T-helper 17 cell (primary cell): ENCODE data around the gene MVD. TPM values are rescaled to one million over a fixed set of nuclear protein-coding genes. Genes with fewer than 3 reads are reported as not detected.

ENCODE experiments used
- ATAC-seq: fragments of 150-1000 bp; cut with Tn5 transposase; 2 replicates; pipeline ENCODE4 v1.10.0; 2021; ENCODE audit warnings: mild to moderate bottlenecking, moderate library complexity
- DNase-seq, 3 donors: peaks; one replicate each; pipeline versions ENCODE4 v3.0.0 to v3.0.0-alpha.2; 2020 to 2021
- H3K9me3 ChIP-seq: one replicate; pipeline ENCODE4 v1.7.0; 2013; ENCODE audit warnings: low read length, mild to moderate bottlenecking; ENCODE audit not compliant: control insufficient read depth, poor library complexity, severe bottlenecking
- H3K27ac Mint-ChIP-seq: one replicate; pipeline ENCODE4 v1.8.0; 2022; ENCODE audit warnings: mild to moderate bottlenecking, moderate library complexity, mixed read lengths
- H3K27me3 Mint-ChIP-seq: one replicate; pipeline ENCODE4 v1.8.0; 2022; ENCODE audit warnings: mixed read lengths
- H3K36me3 Mint-ChIP-seq: one replicate; pipeline ENCODE4 v1.8.0; 2022; ENCODE audit warnings: low read depth, mixed read lengths
- H3K4me1 Mint-ChIP-seq: one replicate; pipeline ENCODE4 v1.8.0; 2022; ENCODE audit warnings: mild to moderate bottlenecking, mixed read lengths
- H3K4me3 Mint-ChIP-seq: one replicate; pipeline ENCODE4 v1.8.0; 2022; ENCODE audit warnings: mild to moderate bottlenecking, moderate library complexity, mixed read lengths
- total RNA-seq, 4 donors: library from RNA in 2 of 4; stranded (reverse) in 2 of 4; gene quantifications; one replicate each; pipeline ENCODE4 v1.2.3 and lab custom pipeline; 2022 to 2026

MVD gene
- total RNA-seq: 10 to 100 TPM; 40.4 to 72.8 TPM
- 29.8 to 53.8 reads per million in 2 donors for total RNA-seq (lab: John Stamatoyannopoulos, UW)

- Mint-ChIP-seq H3K4me1 (peaks cover 13% of the 10 kb centered on the region), H3K27ac (peak within 1 kb of the TSS; percentile 86), H3K36me3 (no peaks in the 10 kb centered on the region), H3K27me3 (no peaks in the 10 kb centered on the region), H3K4me3 (peak within 1 kb of the TSS; percentile 95)
- no peaks in the 10 kb centered on the region for H3K9me3 ChIP-seq
- ATAC-seq (peak; percentile 98), DNase-seq (peak; percentile 90 to 95 (median 94))
Observed at GRCh38 chr16:88662843-88663606, at the start of gene MVD. Gene MVD, minus strand, starts transcription at chr16:88663091. Its CDS starts 11 bp downstream, at chr16:88663080.

DNA sequence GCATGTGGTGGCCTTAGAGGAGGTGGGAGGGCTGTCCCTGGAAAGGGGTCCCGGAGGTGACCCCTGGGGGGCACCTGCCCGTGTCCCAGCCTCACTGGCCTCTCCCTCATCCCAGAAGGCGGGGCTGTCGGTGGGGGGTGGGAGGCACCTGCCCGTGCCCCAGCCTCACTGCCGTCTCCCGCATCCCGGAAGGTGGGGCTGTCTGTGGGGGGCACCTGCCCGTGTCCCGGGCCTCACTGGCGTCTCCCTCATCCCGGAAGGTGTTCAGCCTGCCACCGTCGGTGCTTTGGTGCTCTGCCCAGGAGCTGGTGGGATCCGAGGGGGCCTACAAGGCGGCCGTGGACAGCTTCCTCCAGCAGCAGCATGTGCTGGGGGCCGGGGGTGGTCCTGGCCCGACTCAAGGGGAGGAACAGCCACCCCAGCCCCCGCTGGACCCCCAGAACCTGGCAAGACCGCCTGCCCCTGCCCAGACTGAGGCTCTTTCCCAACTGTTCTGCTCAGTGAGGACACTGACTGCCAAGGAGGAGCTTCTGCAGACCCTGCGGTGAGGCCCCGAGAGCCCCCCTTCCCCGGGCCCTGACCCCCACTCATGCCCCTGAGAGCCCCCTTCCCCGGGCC is 49.6 kb upstream of the MVD start:
- Mint-ChIP-seq H3K27me3 (no peaks in the 10 kb centered on the region), H3K27ac (no peak overlapping the region), H3K4me3 (no peak overlapping the region), H3K36me3 (no peaks in the 10 kb centered on the region), H3K4me1 (peaks cover 8% of the 10 kb centered on the region)
- no peak for ATAC-seq
- H3K9me3 ChIP-seq: no peaks in the 10 kb centered on the region
- no peak for DNase-seq

GRCh38 chr16:88711750-88712340 is 49.0 kb upstream of the MVD start:
- Mint-ChIP-seq H3K27me3 (no peaks in the 10 kb centered on the region), H3K4me3 (no peak overlapping the region), H3K4me1 (peaks cover 14% of the 10 kb centered on the region), H3K27ac (peak overlapping the region; percentile 53), H3K36me3 (no peaks in the 10 kb centered on the region)
- ATAC-seq (no peak), DNase-seq (no peak)
- H3K9me3 ChIP-seq: no peaks in the 10 kb centered on the region

DNA sequence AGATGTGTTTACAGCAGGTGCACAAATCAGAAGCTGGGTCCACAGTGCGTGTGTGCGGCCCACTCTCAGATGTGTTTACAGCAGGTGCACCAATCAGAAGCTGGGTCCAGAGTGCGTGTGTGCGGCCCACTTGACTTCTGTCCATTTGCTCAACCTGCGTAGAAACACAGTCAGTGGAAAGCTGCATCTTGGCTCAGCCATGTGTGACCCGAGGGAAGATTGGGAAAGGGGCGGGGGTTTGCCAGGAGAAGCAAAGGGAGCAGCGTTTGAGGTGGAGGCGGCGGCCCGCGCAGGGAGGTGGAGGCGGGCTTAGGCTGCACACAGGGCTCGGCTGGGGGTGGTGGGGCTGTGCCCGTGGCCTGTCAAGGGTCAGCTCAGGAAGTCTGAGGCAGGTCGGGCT is 47.7 kb upstream of the MVD start:
- Mint-ChIP-seq H3K27ac (no peak overlapping the region), H3K27me3 (no peaks in the 10 kb centered on the region), H3K36me3 (no peaks in the 10 kb centered on the region), H3K4me1 (peaks cover 17% of the 10 kb centered on the region), H3K4me3 (no peak overlapping the region)
- ATAC-seq (no peak), DNase-seq (no peak)
- no peaks in the 10 kb centered on the region for H3K9me3 ChIP-seq

DNA sequence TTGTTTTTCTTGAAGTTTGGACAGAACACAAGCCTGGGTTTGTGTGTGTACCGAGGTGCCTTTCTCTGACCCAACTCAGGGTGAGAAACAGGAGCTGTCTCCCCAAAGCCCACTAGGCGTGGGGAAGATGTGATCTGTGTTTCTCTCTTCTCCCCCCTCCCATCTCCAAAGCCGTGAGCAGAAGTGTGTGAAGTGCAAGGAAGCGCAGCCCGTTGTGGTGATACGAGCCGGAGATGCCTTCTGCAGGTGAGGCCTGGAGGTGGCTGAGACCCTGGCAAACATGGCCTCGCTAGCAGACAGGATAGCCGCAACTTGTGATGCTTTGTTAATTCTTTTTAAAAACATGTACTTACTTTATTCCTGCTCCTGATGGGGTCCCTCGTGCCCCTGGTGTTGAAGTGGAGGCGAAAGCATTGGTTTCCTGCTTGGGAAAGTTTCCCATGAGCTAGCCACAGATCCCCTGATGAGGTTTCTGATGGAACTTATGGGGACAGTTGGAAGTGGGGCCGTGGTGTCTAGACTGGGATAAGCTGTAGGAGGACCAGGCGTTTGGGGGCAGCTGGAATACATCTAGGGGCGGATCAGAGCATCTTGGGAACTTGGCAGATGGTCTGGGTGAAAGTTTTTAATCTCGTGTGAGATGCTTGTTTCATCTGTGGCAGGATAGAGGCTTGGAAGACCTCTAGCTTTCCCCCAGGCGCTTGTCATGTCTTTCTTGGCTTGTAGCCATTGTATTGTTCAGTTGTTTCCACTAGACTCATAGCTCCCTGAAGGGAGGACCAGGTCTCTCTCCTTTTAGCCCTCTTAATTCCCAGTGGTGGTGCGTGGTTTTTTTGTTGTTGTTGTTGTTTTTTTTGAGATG is 44.3 kb upstream of the MVD start:
- H3K4me3 Mint-ChIP-seq: peak overlapping the region; percentile 88
- H3K4me1 Mint-ChIP-seq: peaks cover 43% of the 10 kb centered on the region
- no peak for ATAC-seq
- no peaks in the 10 kb centered on the region for H3K9me3 ChIP-seq
- DNase-seq: no peak
- peaks cover 3% of the 10 kb centered on the region for H3K36me3 Mint-ChIP-seq
- H3K27me3 Mint-ChIP-seq: no peaks in the 10 kb centered on the region
- peak overlapping the region; percentile 74 for H3K27ac Mint-ChIP-seq

DNA sequence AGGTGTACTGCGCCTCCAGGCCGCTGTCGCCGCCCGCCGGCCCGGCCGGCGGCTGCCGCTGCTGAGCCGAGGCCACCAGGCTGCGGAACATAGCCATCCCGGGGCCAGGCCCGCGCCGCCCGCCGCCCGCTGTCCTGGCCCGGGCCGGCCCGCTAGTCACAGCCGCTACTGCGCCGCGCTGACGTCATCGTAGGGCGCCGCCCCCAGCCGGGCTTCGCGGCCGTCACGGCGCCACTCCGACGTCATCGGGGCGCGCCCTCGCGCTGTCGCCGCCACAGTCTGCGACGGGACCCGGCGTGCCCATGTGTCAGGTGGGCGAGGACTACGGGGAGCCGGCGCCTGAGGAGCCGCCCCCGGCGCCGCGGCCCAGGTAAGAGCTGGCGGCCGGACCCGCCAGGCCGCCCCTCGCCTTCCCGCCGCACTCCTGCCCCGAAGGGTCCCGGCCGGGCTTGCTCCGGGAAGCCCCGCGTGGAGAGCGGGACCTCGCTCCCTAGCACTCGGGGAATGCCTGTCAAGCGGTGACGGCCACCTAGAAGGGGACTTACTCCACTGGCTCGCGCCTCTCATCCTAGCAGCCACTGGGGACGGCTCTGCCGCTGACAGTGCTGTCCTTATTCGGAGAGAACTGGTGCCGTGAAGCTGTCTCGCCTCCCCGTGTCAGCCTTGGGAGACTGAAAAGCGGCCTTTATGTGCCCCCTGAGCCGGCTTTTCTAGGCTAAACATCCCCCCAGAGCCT is 43.5 kb upstream of the MVD start, which contains the start of the genes CTU2 and RNF166:
Gene CTU2 (plus strand): TSS at position 275 of the 736 bp plus-strand sequence. CDS start 28 bp downstream, at position 303.
Gene RNF166 (minus strand): TSS at position 180 of the 736 bp plus-strand sequence. CDS start 83 bp downstream, at position 97.
- Mint-ChIP-seq H3K27me3 (no peaks in the 10 kb centered on the region), H3K4me1 (peaks cover 45% of the 10 kb centered on the region), H3K36me3 (peaks cover 3% of the 10 kb centered on the region), H3K4me3 (peak within 1 kb of the TSS; percentile 97), H3K27ac (peak within 1 kb of the TSS; percentile 98)
- DNase-seq (peak; percentile 87 to 94 (median 91)), ATAC-seq (peak; percentile 73)
- no peaks in the 10 kb centered on the region for H3K9me3 ChIP-seq

DNA sequence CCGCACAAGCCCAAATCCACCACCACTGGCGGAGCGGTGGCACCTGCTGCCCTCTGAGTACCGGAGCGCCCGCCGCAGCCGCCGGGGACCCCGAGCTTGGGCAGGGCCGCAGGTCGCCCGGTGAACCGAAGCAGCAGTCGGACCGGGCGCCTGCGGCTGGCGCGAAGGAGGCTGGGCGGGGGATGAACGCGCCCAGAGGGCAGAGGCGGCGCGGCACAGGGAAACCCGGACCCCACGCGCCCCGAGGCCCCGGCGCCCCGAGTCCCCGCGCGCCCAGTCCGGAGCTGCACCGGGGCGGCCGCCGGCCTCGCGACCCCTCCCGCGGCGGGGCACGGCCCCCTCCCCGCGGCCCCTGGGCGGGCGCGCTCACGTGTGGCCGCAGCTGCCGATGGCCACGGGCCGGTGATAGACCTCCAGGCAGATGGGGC is 42.9 kb upstream of the MVD start:
- no peak for ATAC-seq
- Mint-ChIP-seq H3K27ac (peak overlapping the region; percentile 98), H3K36me3 (peaks cover 5% of the 10 kb centered on the region), H3K27me3 (no peaks in the 10 kb centered on the region), H3K4me3 (peak overlapping the region; percentile 97), H3K4me1 (peaks cover 48% of the 10 kb centered on the region)
- no peak for DNase-seq
- H3K9me3 ChIP-seq: no peaks in the 10 kb centered on the region

GRCh38 chr16:88705076-88705684 is 42.3 kb upstream of the MVD start:
- DNase-seq: peak in 1 of 3 donors; percentile 34
- H3K4me1 Mint-ChIP-seq: peaks cover 47% of the 10 kb centered on the region
- H3K27ac Mint-ChIP-seq: peak overlapping the region; percentile 98
- no peaks in the 10 kb centered on the region for H3K9me3 ChIP-seq
- H3K27me3 Mint-ChIP-seq: no peaks in the 10 kb centered on the region
- H3K36me3 Mint-ChIP-seq: peaks cover 5% of the 10 kb centered on the region
- ATAC-seq: peak; percentile 2
- H3K4me3 Mint-ChIP-seq: peak overlapping the region; percentile 97

- peak; percentile 4 for ATAC-seq
- Mint-ChIP-seq H3K27me3 (no peaks in the 10 kb centered on the region), H3K4me3 (peak overlapping the region; percentile 97), H3K4me1 (peaks cover 54% of the 10 kb centered on the region), H3K27ac (peak overlapping the region; percentile 98), H3K36me3 (peaks cover 5% of the 10 kb centered on the region)
- peak in 2 of 3 donors; percentile 49 to 69 for DNase-seq
- no peaks in the 10 kb centered on the region for H3K9me3 ChIP-seq
Observed at GRCh38 chr16:88703486-88704309, 40.8 kb upstream of the MVD start.

- no peaks in the 10 kb centered on the region for H3K9me3 ChIP-seq
- peak overlapping the region; percentile 98 for H3K27ac Mint-ChIP-seq
- peaks cover 5% of the 10 kb centered on the region for H3K36me3 Mint-ChIP-seq
- H3K4me1 Mint-ChIP-seq: peaks cover 57% of the 10 kb centered on the region
- ATAC-seq (no peak), DNase-seq (no peak)
- no peaks in the 10 kb centered on the region for H3K27me3 Mint-ChIP-seq
- peak overlapping the region; percentile 97 for H3K4me3 Mint-ChIP-seq
Observed at GRCh38 chr16:88702371-88703210, 39.7 kb upstream of the MVD start.
